HUES64 (cell line): ENCODE data around the gene HTR3C.
"Not testable (repeated sequence)": the region's sequence is repeated elsewhere in the genome, so short reads cannot be mapped to it uniquely, and the experiment has no call there.

Experiments
- H3K27ac ChIP-seq: 2 replicates; pipeline ENCODE4 v1.7.0; 2013; ENCODE audit warnings: low read depth, low read length, inconsistent platforms
- H3K27me3 ChIP-seq: 2 replicates; pipeline ENCODE4 v1.6.1; 2013; ENCODE audit warnings: mild to moderate bottlenecking, low read length; ENCODE audit not compliant: insufficient read depth
- H3K36me3 ChIP-seq: 2 replicates; pipeline ENCODE4 v1.6.1; 2013; ENCODE audit warnings: mild to moderate bottlenecking, low read length; ENCODE audit not compliant: insufficient read depth
- H3K4me1 ChIP-seq: 2 replicates; pipeline ENCODE4 v1.6.1; 2013; ENCODE audit warnings: mild to moderate bottlenecking, low read length, moderate library complexity; ENCODE audit not compliant: insufficient read depth
- H3K4me3 ChIP-seq: 2 replicates; pipeline ENCODE4 v1.5.1; 2013; ENCODE audit warnings: mild to moderate bottlenecking, low read length, moderate library complexity
- H3K9ac ChIP-seq: 2 replicates; pipeline ENCODE4 v1.6.1; 2013; ENCODE audit warnings: mild to moderate bottlenecking, low read depth, low read length
- H3K9me3 ChIP-seq: 2 replicates; pipeline ENCODE4 v1.6.1; 2013; ENCODE audit warnings: low read depth, low read length; ENCODE audit not compliant: insufficient read depth
- WGBS: fragments of 150-250, 120-280 bp; methylation state at CpG from one replicate; pipeline ENCODE4 v1.1.7; 2013; ENCODE audit warnings: missing lambda C conversion rate; 5-methylcytosine and 5-hydroxymethylcytosine counted together

Gene HTR3C

DNA sequence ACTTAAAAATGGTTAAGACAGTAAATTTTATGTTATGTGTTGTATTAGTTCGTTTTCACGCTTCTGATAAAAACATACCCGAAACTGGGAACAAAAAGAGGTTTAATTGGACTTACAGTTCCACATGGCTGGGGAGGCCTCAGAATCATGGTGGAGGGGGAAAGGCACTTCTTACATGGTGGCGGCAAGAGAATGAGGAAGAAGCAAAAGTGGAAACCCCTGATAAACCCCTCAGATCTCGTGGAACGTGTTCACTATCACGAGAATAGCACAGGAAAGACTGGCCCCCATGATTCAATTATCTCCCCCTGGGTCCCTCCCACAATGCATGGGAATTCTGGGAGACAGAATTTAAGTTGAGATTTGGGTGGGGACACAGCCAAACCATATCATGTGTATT lies 18.3 kb downstream of the HTR3C start:
- H3K36me3 ChIP-seq, H3K27ac ChIP-seq, H3K9ac ChIP-seq, H3K4me1 ChIP-seq, H3K27me3 ChIP-seq, H3K4me3 ChIP-seq: not testable (repeated sequence)
- WGBS, result 95% methylated on average over 7 of the region's 7 CpGs
- peaks cover 13% of the 10 kb centered on the region; the same call in 1 of the 2 replicates for H3K9me3 ChIP-seq

DNA sequence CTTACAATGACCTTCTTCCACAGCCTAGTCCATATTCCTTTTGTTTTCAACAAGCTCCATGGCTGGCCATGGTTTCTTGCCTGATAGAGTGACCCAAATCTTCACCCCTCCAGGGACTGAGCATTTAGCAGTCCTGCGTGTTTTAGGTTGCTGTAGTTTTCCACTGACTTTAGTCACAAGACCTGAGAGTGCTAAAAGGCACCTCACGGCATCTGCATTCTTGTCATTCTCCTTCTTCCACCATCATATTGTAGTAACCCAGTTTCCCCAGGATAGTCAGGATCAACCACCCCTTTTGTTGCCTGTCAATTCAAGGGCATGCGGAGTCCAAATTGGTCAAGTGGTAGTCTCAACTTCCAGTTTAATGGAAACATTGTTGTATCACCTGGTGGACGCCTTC lies 20.8 kb downstream of the HTR3C start:
- peaks cover 13% of the 10 kb centered on the region; the same call in 1 of the 2 replicates for H3K9me3 ChIP-seq
- H3K4me3 ChIP-seq, result no peak overlapping the region
- no peak overlapping the region for H3K9ac ChIP-seq
- H3K4me1 ChIP-seq, result no peaks in the 10 kb centered on the region
- no peak overlapping the region for H3K27ac ChIP-seq
- no peaks in the 10 kb centered on the region for H3K27me3 ChIP-seq
- H3K36me3 ChIP-seq, result no peaks in the 10 kb centered on the region
- WGBS, result 88% methylated on average over 4 of the region's 4 CpGs

DNA sequence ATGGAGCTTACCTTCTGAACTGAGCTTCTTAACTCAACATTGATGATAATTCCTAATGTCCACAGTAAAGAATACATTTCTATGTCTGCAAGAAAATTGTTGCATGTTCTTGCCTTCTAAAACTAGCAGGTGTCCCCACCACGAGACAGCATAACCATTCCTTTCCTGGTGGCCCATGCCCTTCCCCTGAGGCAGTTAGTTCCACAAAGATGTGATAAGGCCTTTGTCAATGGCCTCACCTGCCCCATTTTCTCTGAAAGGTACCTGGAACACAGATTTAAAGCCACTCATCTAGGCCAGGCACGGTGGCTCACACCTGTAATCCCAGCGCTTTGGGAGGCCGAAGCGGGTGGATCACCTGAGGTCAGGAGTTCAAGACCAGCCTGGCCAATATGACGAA lies 23.1 kb downstream of the HTR3C start:
- H3K9me3 ChIP-seq, result peaks cover 7% of the 10 kb centered on the region; the same call in 1 of the 2 replicates
- H3K27me3 ChIP-seq, result no peaks in the 10 kb centered on the region
- H3K36me3 ChIP-seq, result no peaks in the 10 kb centered on the region
- H3K27ac ChIP-seq, result no peak overlapping the region
- H3K9ac ChIP-seq, result no peak overlapping the region
- H3K4me1 ChIP-seq, result no peaks in the 10 kb centered on the region
- WGBS, result 95% methylated on average over 6 of the region's 6 CpGs
- H3K4me3 ChIP-seq, result no peak overlapping the region

DNA sequence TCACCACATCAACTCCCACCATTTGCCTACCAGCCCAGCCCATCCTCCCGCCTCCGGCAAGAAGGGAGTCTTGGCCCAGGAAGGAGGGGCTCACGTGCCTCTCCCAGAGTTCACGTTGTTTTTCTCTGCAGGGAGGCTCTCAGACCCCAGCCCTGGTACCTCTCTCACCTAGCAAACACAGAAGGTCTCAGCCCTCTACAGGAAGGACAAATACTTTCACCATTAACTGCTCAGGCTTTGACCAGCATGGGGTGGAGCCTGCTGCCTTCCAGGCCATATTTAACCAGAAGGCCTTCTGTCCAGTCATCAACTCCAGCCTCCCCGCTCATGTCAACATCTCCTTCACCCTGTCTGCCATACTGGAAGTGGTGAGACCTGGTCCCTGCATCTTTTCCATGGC lies 25.0 kb downstream of the HTR3C start:
- 53% methylated on average over 5 of the region's 5 CpGs for WGBS
- no peak overlapping the region for H3K4me3 ChIP-seq
- H3K27me3 ChIP-seq, result no peaks in the 10 kb centered on the region

DNA sequence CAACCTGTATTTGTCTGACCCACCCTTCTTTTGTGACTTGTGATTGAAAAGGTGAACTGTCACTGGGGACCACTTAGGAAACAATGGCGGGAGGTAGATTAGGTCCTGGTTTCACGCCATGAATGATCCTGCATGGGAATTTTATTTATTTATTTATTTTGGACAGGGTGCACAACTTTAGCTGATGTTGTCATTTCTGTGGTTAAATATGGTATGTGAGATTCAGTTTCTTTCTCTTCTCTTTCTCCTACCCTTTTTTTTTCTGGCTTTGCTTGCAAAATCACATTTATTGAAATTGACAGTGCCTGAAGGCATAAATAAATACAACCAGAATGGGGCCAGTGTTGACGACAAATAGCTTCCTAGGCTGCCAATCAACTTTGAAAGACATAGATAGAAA lies 26.0 kb downstream of the HTR3C start:
- WGBS, result 93% methylated on average over 3 of the region's 3 CpGs
- Histone ChIP-seq H3K27me3 (no peaks in the 10 kb centered on the region), H3K36me3 (no peaks in the 10 kb centered on the region), H3K27ac (no peak overlapping the region), H3K9me3 (no peaks in the 10 kb centered on the region), H3K9ac (no peak overlapping the region), H3K4me1 (no peaks in the 10 kb centered on the region), H3K4me3 (no peak overlapping the region)

More for the DNA sequence above, 25.0 kb downstream of the HTR3C start:
- Histone ChIP-seq H3K36me3 (no peaks in the 10 kb centered on the region), H3K4me1 (no peaks in the 10 kb centered on the region), H3K9ac (no peak overlapping the region), H3K27ac (no peak overlapping the region), H3K9me3 (no peaks in the 10 kb centered on the region)

DNA sequence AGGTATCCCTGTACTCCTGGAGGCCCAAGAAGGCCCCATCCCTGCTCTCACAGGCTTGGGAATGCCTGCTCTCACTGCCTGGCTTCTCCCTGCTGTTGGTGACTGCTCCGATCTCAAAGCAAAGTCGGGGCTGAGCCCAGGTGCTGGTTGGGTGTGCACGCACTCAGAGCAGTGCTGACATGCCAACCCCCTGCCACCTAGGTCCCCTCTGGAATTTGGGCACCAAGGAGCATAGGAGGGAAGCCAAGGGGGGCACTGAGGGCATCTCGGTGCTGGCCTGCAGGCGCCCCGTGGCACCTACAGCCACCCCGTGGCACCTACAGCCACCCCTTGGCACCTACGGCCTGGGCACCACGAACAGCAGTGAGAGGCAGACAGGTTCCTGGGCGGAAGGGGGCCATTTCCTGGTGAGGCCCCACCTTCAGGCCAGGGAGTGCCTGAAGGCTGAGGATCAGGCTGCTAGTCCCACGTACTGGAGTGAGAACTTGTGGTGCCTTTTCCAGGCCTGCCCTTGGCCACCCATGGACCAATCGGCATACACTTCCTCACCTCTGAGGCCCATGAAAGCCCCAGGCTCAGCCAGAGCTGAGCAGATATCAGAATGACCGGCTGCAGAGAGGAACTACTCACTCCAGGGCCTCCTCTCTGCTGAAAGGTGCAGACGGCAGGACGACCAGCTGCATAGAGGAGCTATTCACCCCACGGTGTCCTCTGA lies 28.4 kb downstream of the HTR3C start:
- no peaks in the 10 kb centered on the region for H3K4me1 ChIP-seq
- no peaks in the 10 kb centered on the region for H3K27me3 ChIP-seq
- H3K9me3 ChIP-seq, result no peaks in the 10 kb centered on the region
- no peak overlapping the region for H3K9ac ChIP-seq
- 91% methylated on average over 16 of the region's 16 CpGs for WGBS
- H3K36me3 ChIP-seq, result no peaks in the 10 kb centered on the region
- H3K27ac ChIP-seq, result no peak overlapping the region
- no peak overlapping the region for H3K4me3 ChIP-seq

DNA sequence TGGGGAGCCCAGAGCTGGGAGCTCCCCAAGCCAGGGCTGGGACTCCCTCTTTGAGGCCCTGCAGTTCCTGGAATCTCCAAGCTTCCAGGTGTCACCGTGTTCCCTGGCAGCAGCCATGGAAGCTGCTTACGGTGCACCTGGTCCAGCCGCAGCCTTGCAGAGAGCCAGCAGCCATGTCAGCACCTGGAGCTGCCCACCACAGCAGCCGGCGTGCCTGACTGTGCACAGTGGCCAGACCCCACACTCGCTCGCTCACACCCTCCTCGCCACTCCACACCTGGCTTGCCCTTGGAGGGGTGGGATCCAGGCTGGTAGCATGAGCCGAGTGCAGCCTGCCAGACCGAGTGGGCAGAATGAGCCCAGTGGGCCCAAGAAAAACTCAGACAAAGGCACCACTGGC lies 29.2 kb downstream of the HTR3C start:
- 94% methylated on average over 10 of the region's 10 CpGs for WGBS
- Histone ChIP-seq H3K9ac (no peak overlapping the region), H3K4me1 (no peaks in the 10 kb centered on the region), H3K27ac (no peak overlapping the region), H3K27me3 (no peaks in the 10 kb centered on the region), H3K9me3 (no peaks in the 10 kb centered on the region), H3K36me3 (no peaks in the 10 kb centered on the region), H3K4me3 (no peak overlapping the region)

DNA sequence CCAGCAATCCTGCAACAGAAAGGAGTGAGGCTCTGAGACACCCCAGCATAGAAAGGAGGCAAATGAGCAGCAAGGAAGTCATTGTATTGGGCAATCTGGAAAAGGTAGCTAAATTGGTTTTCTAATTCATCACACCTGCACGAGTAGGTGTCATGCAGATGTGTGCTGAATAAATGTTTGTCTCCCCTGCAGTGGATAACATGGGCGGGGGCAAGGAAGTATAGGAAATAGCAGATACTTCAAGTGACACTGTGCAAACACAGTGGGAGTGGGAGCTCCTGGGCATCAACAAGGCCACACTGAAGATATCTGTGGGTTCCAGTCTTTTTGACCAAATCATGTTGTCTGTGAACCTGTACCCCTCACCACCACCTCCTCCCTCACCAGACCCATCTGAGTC lies 29.6 kb downstream of the HTR3C start:
- Histone ChIP-seq H3K36me3 (no peaks in the 10 kb centered on the region), H3K9ac (no peak overlapping the region), H3K27ac (no peak overlapping the region), H3K4me1 (no peaks in the 10 kb centered on the region), H3K9me3 (no peaks in the 10 kb centered on the region), H3K27me3 (no peaks in the 10 kb centered on the region), H3K4me3 (no peak overlapping the region)
- WGBS, result 84% methylated on average over 2 of the region's 2 CpGs

DNA sequence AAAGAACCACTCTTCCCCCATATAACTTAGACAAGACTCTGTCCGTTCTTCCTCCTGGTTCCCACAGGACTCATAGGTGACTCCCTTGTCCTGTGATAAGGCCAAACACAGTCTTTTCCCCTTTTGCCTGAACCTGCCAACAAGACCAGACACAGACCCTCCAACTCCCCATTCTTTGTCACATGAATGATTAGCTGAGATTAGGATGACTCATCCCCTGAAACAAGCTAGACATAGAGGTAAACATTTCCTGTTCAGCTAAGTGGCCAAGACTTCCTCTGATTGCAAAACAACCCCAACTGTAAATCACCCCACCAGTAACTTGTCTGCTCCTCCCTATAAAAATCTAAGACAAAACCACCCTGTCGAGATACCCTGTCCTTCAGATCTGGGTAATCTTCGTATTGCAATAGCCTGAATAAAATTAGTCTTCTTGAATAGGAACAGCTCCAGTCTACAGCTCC lies 32.6 kb downstream of the HTR3C start:
- H3K27me3 ChIP-seq, result no peaks in the 10 kb centered on the region
- no peaks in the 10 kb centered on the region for H3K9me3 ChIP-seq
- H3K27ac ChIP-seq, result no peak overlapping the region
- H3K4me3 ChIP-seq, result no peak overlapping the region
- no peak overlapping the region for H3K9ac ChIP-seq
- H3K36me3 ChIP-seq, result no peaks in the 10 kb centered on the region
- WGBS, result 92% methylated on average over 3 of the region's 3 CpGs
- H3K4me1 ChIP-seq, result no peaks in the 10 kb centered on the region

DNA sequence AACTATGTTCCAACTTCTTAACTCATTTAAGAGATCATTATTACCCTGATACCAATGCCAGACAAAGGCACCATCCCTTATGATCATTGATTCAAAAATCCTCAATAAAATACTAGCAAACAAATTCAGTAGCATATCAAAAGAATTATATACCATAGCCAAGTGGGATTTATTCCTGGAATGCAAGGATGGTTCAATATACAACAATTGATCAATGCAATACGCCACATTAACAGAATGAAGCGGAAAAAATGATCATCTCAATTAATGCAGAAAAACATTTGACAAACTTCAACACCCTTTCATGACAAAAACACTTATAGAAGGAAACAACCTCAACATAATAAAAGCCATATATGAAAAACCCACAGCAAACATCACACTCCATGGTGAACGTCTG lies 39.4 kb downstream of the HTR3C start:
- Histone ChIP-seq H3K27me3 (no peaks in the 10 kb centered on the region), H3K9me3 (peaks cover 10% of the 10 kb centered on the region; the same call in 1 of the 2 replicates), H3K36me3 (no peaks in the 10 kb centered on the region), H3K27ac (no peak overlapping the region), H3K9ac (no peak overlapping the region), H3K4me3 (no peak overlapping the region), H3K4me1 (no peaks in the 10 kb centered on the region)
- 89% methylated on average over 3 of the region's 3 CpGs for WGBS

DNA sequence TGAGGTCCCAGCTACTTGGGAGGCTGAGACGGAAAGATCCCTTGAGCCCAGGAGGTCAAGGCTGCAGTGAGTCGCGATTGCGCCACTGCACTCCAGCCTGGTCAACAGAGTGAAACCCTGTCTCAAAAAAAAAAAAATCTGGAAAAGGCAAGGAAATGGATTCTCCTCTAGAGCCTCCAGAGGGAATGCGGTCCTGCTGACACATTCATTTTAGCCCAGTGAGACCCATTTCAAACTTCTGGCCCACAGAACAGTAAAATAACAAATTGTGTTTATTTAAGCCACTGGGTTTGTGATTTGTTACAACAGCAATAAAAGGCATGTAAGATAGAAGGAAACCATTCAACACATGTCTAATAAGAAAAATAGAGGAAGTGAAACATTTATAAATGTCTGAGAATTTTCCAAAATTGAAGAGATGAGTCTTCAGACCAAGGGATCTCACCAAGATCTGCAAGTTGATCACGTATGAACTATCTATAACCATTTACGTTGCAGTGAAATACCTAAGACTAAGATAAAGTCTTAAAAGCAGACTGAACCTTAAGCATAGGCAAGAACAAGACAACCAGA lies 44.0 kb downstream of the HTR3C start, which contains the start of gene HTR3E:
TSS of gene HTR3E (plus strand) at position 254 of the 573 bp plus-strand sequence. CDS start 466 bp downstream, outside the sequence.
- peaks cover 6% of the 10 kb centered on the region; the same call in 1 of the 2 replicates for H3K9me3 ChIP-seq
- 91% methylated on average over 7 of the region's 7 CpGs for WGBS
- H3K4me1 ChIP-seq, result no peaks in the 10 kb centered on the region
- no peaks in the 10 kb centered on the region for H3K27me3 ChIP-seq
- H3K9ac ChIP-seq, result no peak within 1 kb of the TSS
- H3K36me3 ChIP-seq, result no peaks in the 10 kb centered on the region
- H3K27ac ChIP-seq, result no peak within 1 kb of the TSS
- no peak within 1 kb of the TSS for H3K4me3 ChIP-seq
